Endothelial cell of coronary artery (primary cell): ENCODE results near the gene S100A5. TPM values are rescaled to one million over a fixed set of nuclear protein-coding genes. Genes with fewer than 3 reads are reported as not detected.

Experiments used
- total RNA-seq: library from RNA; depleted of rRNA; stranded (reverse); fragments of >200 nt; gene quantifications from 2 replicates; pipeline ENCODE4 v1.2.3, GENCODE V29; 2014

Gene S100A5
- total RNA-seq: not detected in 2 replicates

GRCh38 chr1:153540394-153541361, at the start of gene S100A5:
S100A5 (minus strand) TSS chr1:153540934; CDS start chr1:153540191, 743 bp downstream.

GRCh38 chr1:153565529-153566374, 25.0 kb upstream of the S100A5 start, which contains the start of gene S100A2:
S100A2 (minus strand) TSS chr1:153565844; CDS start chr1:153563877, 1,967 bp downstream.

GRCh38 chr1:153548722-153549688, 8.3 kb upstream of the S100A5 start, which contains the start of gene S100A3:
S100A3 (minus strand) TSS chr1:153549258; CDS start chr1:153548485, 773 bp downstream.

GRCh38 chr1:153545067-153546055, 4.6 kb upstream of the S100A5 start, which contains the start of gene S100A4:
S100A4 (minus strand) TSS chr1:153545806; CDS start chr1:153544794, 1,012 bp downstream.

GRCh38 chr1:153535242-153536011, 5.3 kb downstream of the S100A5 start, which contains the start of gene S100A6:
S100A6 (minus strand) TSS chr1:153535991; CDS start chr1:153535339, 652 bp downstream.

Other genes starting within 250 kb of the S100A5 start
- gene PGLYRP3, start 228.0 kb downstream of the S100A5 start, total RNA-seq: not detected in 2 replicates
- not detected in 2 replicates for gene PGLYRP4, start 192.1 kb downstream of the S100A5 start, total RNA-seq
- 0.18 and 0.19 TPM in 2 replicates for gene S100A9, start 183.1 kb downstream of the S100A5 start, total RNA-seq
- not detected in 2 replicates for gene S100A12, start 165.3 kb downstream of the S100A5 start, total RNA-seq
- gene S100A8, start 149.9 kb downstream of the S100A5 start, total RNA-seq: not detected in 2 replicates
- gene S100A7A, start 124.4 kb downstream of the S100A5 start, total RNA-seq: not detected in 2 replicates
- gene S100A7, start 80.3 kb downstream of the S100A5 start, total RNA-seq: not detected in 2 replicates
- 1,061 and 1,806 TPM in 2 replicates for gene S100A6, start 4.9 kb downstream of the S100A5 start, total RNA-seq
- 1.1 and 7.8 TPM in 2 replicates for gene S100A4, start 4.9 kb upstream of the S100A5 start, total RNA-seq
- 1.3 and 3.2 TPM in 2 replicates for gene S100A3, start 8.3 kb upstream of the S100A5 start, total RNA-seq
- 1.9 and 3.8 TPM in 2 replicates for gene S100A2, start 24.9 kb upstream of the S100A5 start, total RNA-seq
- gene S100A16, start 72.2 kb upstream of the S100A5 start, total RNA-seq: 328 and 379 TPM in 2 replicates
- not detected in 2 replicates for gene S100A14, start 75.4 kb upstream of the S100A5 start, total RNA-seq
- gene S100A13, start 86.6 kb upstream of the S100A5 start, total RNA-seq: 101 and 216 TPM in 2 replicates
- gene S100A1, start 87.5 kb upstream of the S100A5 start, total RNA-seq: not detected in 2 replicates
- 26.5 and 37.1 TPM in 2 replicates for gene CHTOP, start 93.1 kb upstream of the S100A5 start, total RNA-seq
- 39.4 and 48.3 TPM in 2 replicates for gene SNAPIN, start 117.8 kb upstream of the S100A5 start, total RNA-seq
- 203 and 278 TPM in 2 replicates for gene ILF2, start 130.1 kb upstream of the S100A5 start, total RNA-seq
- gene NPR1, start 137.8 kb upstream of the S100A5 start, total RNA-seq: 4.7 and 12.0 TPM in 2 replicates
- 23.7 and 38.2 TPM in 2 replicates for gene INTS3, start 187.1 kb upstream of the S100A5 start, total RNA-seq
- 11.4 and 14.7 TPM in 2 replicates for gene SLC27A3, start 234.5 kb upstream of the S100A5 start, total RNA-seq